NCI-H345 treated with DMSO at 0.1 percent for 48 hours (cell line): ENCODE data around the gene KRT27.
A peak's percentile ranks its signal among the peaks of the same experiment; 100 is the strongest.

Experiments used
- DNase-seq: peaks from one replicate; lab custom pipeline; 2025; ENCODE audit not compliant: unreplicated experiment; lab: John Stamatoyannopoulos, UW

KRT27 gene

GRCh38 chr17:40809721-40810421, 27.5 kb upstream of the KRT27 start:
- DNase-seq: no peak

DNA sequence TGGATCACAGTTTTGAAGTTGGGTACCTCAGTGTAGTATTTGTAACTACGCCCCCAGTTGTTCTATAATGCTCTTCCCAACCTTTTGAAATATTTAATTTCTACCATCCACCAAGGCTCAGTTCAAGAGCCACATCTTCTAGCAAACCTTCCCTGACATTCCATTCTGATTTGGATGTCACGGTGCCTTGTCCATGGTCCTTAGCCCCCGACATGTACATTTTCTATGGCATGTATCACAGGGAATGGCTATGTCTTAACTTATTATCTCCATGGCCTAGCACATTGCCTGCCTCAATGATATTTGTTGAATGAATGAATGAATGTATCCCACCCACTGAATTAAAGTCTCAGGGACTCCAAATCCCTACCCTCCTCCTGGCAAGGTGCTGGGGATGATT, 23.8 kb upstream of the KRT27 start:
- DNase-seq: no peak

- DNase-seq: peak; percentile 84
These were observed 21.3 kb upstream of the KRT27 start for GRCh38 chr17:40803617-40804082.

- DNase-seq: no peak
These were observed 18.8 kb upstream of the KRT27 start for GRCh38 chr17:40801157-40801556.

DNA sequence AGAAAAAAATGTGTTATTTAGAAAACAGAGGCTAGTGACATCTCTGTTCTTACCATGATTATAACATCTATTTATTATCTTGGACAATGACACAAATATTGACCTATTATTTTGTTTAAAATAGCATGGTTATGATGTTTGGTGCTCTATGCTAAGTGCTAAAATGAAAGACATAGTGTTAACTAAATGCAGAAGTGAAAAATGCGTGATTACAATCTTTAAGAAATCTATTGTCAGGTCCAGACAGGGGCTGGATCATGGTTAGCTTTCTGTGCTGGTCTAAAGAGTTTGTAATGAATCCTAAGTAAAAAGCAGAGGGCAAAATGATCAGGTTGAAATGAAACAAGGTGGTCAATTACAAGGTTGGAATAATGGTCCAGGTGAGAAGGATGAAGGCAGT, 18.0 kb upstream of the KRT27 start:
- no peak for DNase-seq

- DNase-seq: no peak
These were observed 17.5 kb upstream of the KRT27 start, which contains the start of gene KRT28 for GRCh38 chr17:40799859-40800258. TSS of gene KRT28 (minus strand) at chr17:40799959. CDS start at chr17:40799893, 66 bp downstream.

DNA sequence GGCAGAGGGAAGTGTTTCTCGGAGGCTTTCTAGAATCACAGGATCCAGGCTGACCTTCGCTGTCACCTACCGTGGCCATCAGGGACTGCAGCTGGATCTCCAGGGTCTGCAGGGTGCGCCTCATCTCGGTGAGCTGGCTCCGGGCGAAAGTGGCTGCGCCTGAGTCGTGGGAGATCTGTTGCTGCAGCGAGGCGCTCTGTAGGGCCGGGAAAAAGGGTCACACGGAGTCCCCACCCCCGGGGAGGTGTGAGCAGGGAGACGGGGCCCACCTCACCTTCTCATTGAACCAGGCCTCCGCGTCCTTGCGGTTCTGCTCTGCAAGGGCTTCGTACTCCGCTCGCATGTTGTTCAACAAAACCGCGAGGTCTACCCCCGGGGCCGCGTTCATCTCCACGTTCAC, 14.5 kb upstream of the KRT27 start:
- DNase-seq: no peak

DNA sequence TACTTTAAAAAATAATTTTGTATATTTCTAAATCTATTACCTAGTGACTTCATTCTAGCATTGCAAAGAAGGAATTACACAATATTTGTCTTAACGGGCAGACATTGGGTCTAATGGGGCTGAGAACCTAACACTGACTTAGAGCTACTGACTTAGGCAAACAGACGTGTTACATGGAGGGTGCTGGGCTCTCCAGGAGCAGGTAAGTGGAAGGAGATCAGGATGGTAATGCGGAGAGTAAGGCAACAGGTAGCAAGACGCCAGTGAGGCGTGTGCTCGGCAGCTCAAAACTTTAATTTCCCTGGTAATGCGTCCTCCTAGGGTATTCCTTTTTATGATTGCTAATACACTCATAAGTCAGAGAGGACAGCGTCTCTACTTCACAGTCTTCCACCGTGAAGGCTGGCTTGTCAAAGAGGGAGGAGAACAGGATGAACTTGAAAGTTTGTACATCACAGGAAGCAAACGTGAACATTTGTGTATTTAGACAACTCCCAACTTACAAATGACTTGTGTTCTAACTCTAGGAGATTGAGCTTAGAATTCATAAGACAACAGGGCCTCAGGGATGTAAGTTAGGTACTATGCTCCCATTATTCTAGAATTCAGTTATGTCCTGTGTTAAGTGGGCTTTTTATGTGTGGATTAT, 12.8 kb upstream of the KRT27 start:
- DNase-seq: no peak

GRCh38 chr17:40794466-40794865, 12.1 kb upstream of the KRT27 start:
- no peak for DNase-seq

DNA sequence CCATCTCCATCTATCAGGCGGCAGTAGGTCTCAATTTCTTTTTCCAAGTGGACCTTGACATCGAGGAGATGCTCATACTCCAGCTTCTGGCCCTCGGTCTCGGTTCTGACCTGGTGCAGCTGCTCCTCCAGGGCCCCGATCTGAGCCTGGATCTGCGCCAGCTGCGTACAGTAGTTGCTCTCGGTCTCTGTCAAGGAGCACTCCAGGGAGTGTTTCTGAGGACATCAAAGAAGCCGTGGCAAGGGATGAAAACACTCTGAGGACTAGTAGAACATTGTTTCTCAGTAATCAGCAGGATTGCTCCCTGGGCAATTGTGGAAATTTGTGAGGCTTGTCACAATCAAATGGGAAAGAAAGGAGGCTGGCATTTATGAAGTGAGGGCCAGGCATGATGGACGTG, 11.5 kb upstream of the KRT27 start:
- DNase-seq: no peak

DNA sequence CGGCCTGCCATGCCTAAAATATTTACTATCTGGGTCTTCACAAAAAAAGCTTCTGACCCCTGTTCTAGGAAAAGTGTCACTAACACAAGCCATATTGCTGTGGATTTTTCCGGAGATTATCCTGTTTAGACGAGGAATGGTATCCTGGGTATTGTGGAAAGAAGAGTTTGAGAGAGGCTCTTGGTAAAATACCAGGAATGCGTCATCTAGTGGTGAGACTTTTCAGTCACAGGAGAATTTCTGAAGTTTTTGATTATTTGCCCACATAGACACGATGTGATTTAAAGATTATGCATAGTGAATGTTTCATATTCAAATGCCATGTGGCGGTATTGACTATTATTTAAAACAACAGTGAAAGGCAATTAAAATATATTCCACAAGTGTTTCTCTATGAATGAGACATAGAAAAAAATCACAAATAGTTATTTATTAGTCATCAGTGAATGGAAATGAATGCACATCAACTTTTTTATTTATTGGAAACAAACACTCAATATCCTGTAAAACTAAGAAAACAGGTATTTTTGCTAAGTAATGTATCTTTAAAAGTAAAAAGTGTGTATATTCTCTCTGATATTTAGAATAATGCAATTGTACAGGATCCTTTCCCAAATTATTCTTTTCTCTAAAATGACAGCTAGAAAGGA, 9.6 kb upstream of the KRT27 start:
- DNase-seq: no peak

DNA sequence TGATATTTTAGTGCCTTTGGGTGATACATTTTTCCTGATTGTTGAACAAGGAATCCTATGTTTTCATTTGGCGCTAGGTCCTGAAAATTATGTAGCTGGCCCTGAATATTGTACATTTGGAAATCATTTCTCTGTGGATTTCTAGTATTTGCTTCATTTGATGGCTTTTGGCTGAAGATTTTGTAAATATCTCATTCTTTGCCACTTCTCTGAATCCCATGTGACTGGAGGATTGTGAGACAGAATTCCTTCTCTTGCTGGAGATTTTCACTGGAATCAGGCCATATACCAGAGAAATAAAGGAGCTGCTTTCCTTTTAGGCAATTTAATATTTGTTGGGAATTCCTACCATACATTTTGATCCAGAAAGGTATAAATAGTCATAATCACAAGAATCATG, 8.8 kb upstream of the KRT27 start:
- no peak for DNase-seq

DNA sequence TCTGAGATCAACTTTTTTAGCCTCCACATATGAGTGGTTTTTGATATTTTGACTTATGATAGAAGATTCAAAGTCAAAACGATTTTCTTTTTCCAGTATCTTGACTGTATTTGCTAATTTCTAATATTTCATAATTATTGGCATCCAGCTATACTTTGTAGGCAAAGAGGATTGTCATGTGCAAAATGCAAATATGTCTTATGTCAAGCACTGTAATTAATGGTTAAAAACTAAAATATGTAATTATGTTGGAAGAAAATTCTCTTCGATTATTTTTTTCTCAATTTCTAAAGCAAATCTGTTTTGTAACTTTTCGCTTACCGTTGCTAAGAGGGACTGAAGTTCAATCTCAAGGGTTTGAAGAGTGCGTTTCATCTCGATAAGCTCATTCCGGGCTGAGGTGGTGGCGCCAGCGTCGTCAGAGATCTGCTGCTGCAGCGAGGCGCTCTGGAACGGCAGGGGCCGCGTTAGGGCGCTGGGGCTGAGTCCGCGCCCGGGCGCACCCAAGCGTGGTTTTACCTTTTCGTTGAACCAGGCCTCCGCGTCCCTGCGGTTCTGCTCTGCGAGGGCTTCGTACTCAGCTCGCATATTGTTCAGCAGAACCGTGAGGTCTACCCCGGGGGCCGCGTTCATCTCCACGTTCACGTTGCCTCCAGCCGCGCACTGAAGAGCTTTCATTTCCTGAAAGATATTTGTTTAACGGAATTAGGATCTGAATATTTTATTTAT, 3.0 kb downstream of the KRT27 start:
- no peak for DNase-seq

DNA sequence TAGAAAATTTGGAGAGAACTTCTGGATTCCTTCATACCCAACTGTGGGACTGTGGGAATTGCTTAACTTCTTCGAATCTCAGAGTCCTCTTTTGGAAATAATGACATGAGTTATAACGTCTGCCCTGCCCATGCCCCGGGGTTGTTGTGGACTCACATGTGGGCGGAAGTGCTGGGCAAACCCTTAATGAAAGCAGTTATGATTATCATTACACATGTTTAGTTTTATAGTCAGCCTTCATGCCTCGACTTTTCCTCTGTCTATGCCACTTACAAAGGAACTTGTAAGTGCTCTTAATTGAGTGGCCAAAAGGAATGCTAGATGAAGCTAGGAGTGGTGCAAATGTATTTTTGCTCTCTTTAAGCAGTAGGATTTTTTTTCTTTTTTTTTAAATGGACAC, 3.9 kb downstream of the KRT27 start:
- DNase-seq: no peak

- DNase-seq: no peak
These were observed 4.4 kb downstream of the KRT27 start for GRCh38 chr17:40777971-40778370.

GRCh38 chr17:40777459-40777858, 4.9 kb downstream of the KRT27 start:
- no peak for DNase-seq

- no peak for DNase-seq
These were observed 6.4 kb downstream of the KRT27 start for GRCh38 chr17:40775945-40776344.

GRCh38 chr17:40772101-40772500, 10.2 kb downstream of the KRT27 start, which contains the start of gene KRT26:
TSS of gene KRT26 (minus strand) at chr17:40772201. CDS start at chr17:40772113, 88 bp downstream.
- no peak for DNase-seq

- DNase-seq: no peak
These were observed 16.7 kb downstream of the KRT27 start for GRCh38 chr17:40765657-40766056.

- no peak for DNase-seq
These were observed 18.6 kb downstream of the KRT27 start for GRCh38 chr17:40763752-40764151.
